GM23338 (cell line): ENCODE measurements around the gene TSC2. TPM values are rescaled to one million over a fixed set of nuclear protein-coding genes. Genes with fewer than 3 reads are reported as not detected.

Experiments used
- ATAC-seq: fragments of 200-7000 bp; cut with Tn5 transposase; 3 replicates; pipeline ENCODE4 v1.9.1; 2020
- DNase-seq: peaks from one replicate; pipeline ENCODE4 v3.0.0-alpha.2; 2015; ENCODE audit warnings: low spot score
- H2AFZ ChIP-seq: fragments of 200-600 bp; sonication (generic); 2 replicates; pipeline ENCODE4 v1.8.0; 2016; ENCODE audit warnings: antibody characterized with exemption, mild to moderate bottlenecking, moderate library complexity
- H3F3A ChIP-seq: fragments of 200-600 bp; sonication (generic); replicated peaks from 2 replicates; pipeline ENCODE4 v1.8.0; 2017; ENCODE audit warnings: antibody characterized with exemption, mixed run types, low read depth
- H3K27ac ChIP-seq: fragments of 200-600 bp; sonication (generic); 2 replicates; pipeline ENCODE4 v1.6.1; 2016; ENCODE audit warnings: low read depth
- H3K27me3 ChIP-seq: fragments of 200-600 bp; sonication (generic); 2 replicates; pipeline ENCODE4 v1.8.0; 2016; ENCODE audit warnings: mild to moderate bottlenecking, mixed run types, moderate library complexity; ENCODE audit not compliant: insufficient read depth
- H3K36me3 ChIP-seq: fragments of 200-600 bp; sonication (generic); 2 replicates; pipeline ENCODE4 v1.8.0; 2016; ENCODE audit warnings: mild to moderate bottlenecking; ENCODE audit not compliant: insufficient read depth
- H3K4me1 ChIP-seq: fragments of 200-600 bp; sonication (generic); 2 replicates; pipeline ENCODE4 v1.8.0; 2016; ENCODE audit warnings: mild to moderate bottlenecking, moderate library complexity; ENCODE audit not compliant: insufficient read depth
- H3K4me2 ChIP-seq: fragments of 200-600 bp; sonication (generic); 2 replicates; pipeline ENCODE4 v1.7.1; 2017; ENCODE audit warnings: mixed run types
- H3K4me3 ChIP-seq: fragments of 200-600 bp; sonication (generic); 2 replicates; pipeline ENCODE4 v1.6.1; 2016; ENCODE audit warnings: mixed run types
- H3K79me2 ChIP-seq: fragments of 200-600 bp; sonication (generic); replicated peaks from 2 replicates; pipeline ENCODE4 v1.8.0; 2017; ENCODE audit warnings: mild to moderate bottlenecking; ENCODE audit not compliant: insufficient read depth
- H3K9me2 ChIP-seq: fragments of 200-600 bp; sonication (generic); 2 replicates; pipeline ENCODE4 v1.8.0; 2017; ENCODE audit not compliant: insufficient read depth
- H4K20me1 ChIP-seq: fragments of 200-600 bp; sonication (generic); replicated peaks from 2 replicates; pipeline ENCODE4 v1.8.0; 2017; ENCODE audit warnings: mild to moderate bottlenecking; ENCODE audit not compliant: insufficient read depth
- H3K27ac Mint-ChIP-seq: 2 replicates; pipeline ENCODE4 v1.8.0; 2020; ENCODE audit warnings: inconsistent platforms, mild to moderate bottlenecking, moderate library complexity, mixed read lengths
- H3K27me3 Mint-ChIP-seq: 3 replicates; pipeline ENCODE4 v1.8.0; 2022; ENCODE audit warnings: low read depth, mild to moderate bottlenecking, moderate library complexity, mixed read lengths, inconsistent platforms; ENCODE audit not compliant: insufficient read depth, poor library complexity
- H3K36me3 Mint-ChIP-seq: 3 replicates; pipeline ENCODE4 v1.8.0; 2021; ENCODE audit warnings: low read depth, mild to moderate bottlenecking, inconsistent platforms, moderate library complexity, mixed read lengths
- H3K4me1 Mint-ChIP-seq: 3 replicates; pipeline ENCODE4 v1.8.0; 2020; ENCODE audit warnings: mild to moderate bottlenecking, inconsistent platforms, mixed read lengths
- H3K4me3 Mint-ChIP-seq: 3 replicates; pipeline ENCODE4 v1.8.0; 2021; ENCODE audit warnings: moderate library complexity, mild to moderate bottlenecking, inconsistent platforms, mixed read lengths
- H3K9me3 Mint-ChIP-seq: 3 replicates; pipeline ENCODE4 v1.8.0; 2020; ENCODE audit warnings: moderate library complexity, mild to moderate bottlenecking, inconsistent platforms, mixed read lengths
- CTCF ChIP-seq, 2 experiments: fragments of 200-600 bp in 1 of 2; sonication (generic) in 1 of 2; conservative IDR thresholded peaks; 2 replicates each; pipeline versions ENCODE4 v1.5.1 to v1.6.1; 2016 to 2017; ENCODE audit warnings: antibody characterized with exemption in 2 of 2, low read depth in 2 of 2, mild to moderate bottlenecking in 2 of 2, moderate library complexity in 1 of 2
- EZH2phosphoT487 ChIP-seq: fragments of 200-600 bp; sonication (generic); IDR thresholded peaks from one replicate; pipeline ENCODE4 v1.8.1; 2018; ENCODE audit warnings: antibody characterized with exemption; ENCODE audit not compliant: unreplicated experiment
- JUNB ChIP-seq: IDR thresholded peaks from one replicate; pipeline ENCODE4 v1.6.1; 2016; ENCODE audit warnings: antibody characterized with exemption; ENCODE audit not compliant: unreplicated experiment
- POLR2AphosphoS5 ChIP-seq: IDR thresholded peaks from 2 replicates; pipeline ENCODE4 v1.6.1; 2016; ENCODE audit warnings: antibody characterized with exemption, low read depth
- STAT1 ChIP-seq: IDR thresholded peaks from one replicate; pipeline ENCODE4 v1.6.1; 2016; ENCODE audit warnings: antibody characterized with exemption; ENCODE audit not compliant: unreplicated experiment
- ZNF114 ChIP-seq: fragments of 250-450 bp; sonication (Bioruptor Pico); IDR thresholded peaks from 2 replicates; pipeline ENCODE4 v1.5.0; 2020; ENCODE audit warnings: mild to moderate bottlenecking, moderate library complexity
- ZNF331 ChIP-seq: fragments of 250-450 bp; sonication (Bioruptor Pico); IDR thresholded peaks from 2 replicates; pipeline ENCODE4 v1.5.0; 2020; ENCODE audit warnings: low read depth, mild to moderate bottlenecking, moderate library complexity
- polyA plus RNA-seq: library from polyadenylated mRNA; unstranded; fragments of >200 nt; fragmentation: Nextera tagmentation; extraction: Ambion mirVana; gene quantifications from 2 replicates; pipeline ENCODE4 v1.2.1, GENCODE V29; 2016
- total RNA-seq: library from RNA; depleted of rRNA; stranded (reverse); fragments of >200 nt; shearing (Covaris generic); gene quantifications from 2 replicates; pipeline ENCODE4 v1.2.3, GENCODE V29; 2014
- TF ChIP-seq, protein P1 (sequence below): IDR thresholded peaks from 2 replicates; pipeline ENCODE4 v1.6.1; 2016; ENCODE audit warnings: antibody characterized with exemption

The TSC2 gene
- total and polyA plus RNA-seq, 2 experiments from 2014 or later, result 40.5 to 93.0 TPM

GRCh38 chr16:2039274-2040031 lies 8.3 kb upstream of the TSC2 start:
- TF ChIP-seq ZNF114 (CRISPR knock-in tag) (no peak), POLR2AphosphoS5 (peak; percentile 28; the same call in 1 of the 2 replicates)
- no peaks in the 10 kb centered on the region for H3K27me3 ChIP-seq
- H3K4me1 ChIP-seq, result no peaks in the 10 kb centered on the region
- Mint-ChIP-seq H3K27me3 (peaks cover 10% of the 10 kb centered on the region), H3K4me1 (peaks cover 8% of the 10 kb centered on the region), H3K9me3 (no peaks in the 10 kb centered on the region), H3K36me3 (no peaks in the 10 kb centered on the region), H3K4me3 (no peak overlapping the region), H3K27ac (peak overlapping the region; percentile 83; the same call in 1 of the 2 replicates)
- no peaks in the 10 kb centered on the region for H3K79me2 ChIP-seq
- no peak overlapping the region for H3K4me3 ChIP-seq
- peaks cover 3% of the 10 kb centered on the region; the same call in 1 of the 2 replicates for H4K20me1 ChIP-seq
- no peaks in the 10 kb centered on the region for H3K36me3 ChIP-seq
- no peak overlapping the region for H3K27ac ChIP-seq
- no peak overlapping the region for H2AFZ ChIP-seq
- DNase-seq (no peak), ATAC-seq (no peak)
- H3K4me2 ChIP-seq, result no peak overlapping the region
- no peaks in the 10 kb centered on the region for H3F3A ChIP-seq
- H3K9me2 ChIP-seq, result no peaks in the 10 kb centered on the region

- Histone ChIP-seq H3K4me1 (no peaks in the 10 kb centered on the region), H3F3A (no peaks in the 10 kb centered on the region), H4K20me1 (peaks cover 3% of the 10 kb centered on the region; the same call in 1 of the 2 replicates), H3K4me3 (no peak overlapping the region), H3K4me2 (no peak overlapping the region), H2AFZ (no peak overlapping the region), H3K27me3 (no peaks in the 10 kb centered on the region), H3K36me3 (no peaks in the 10 kb centered on the region), H3K9me2 (no peaks in the 10 kb centered on the region), H3K27ac (no peak overlapping the region), H3K79me2 (no peaks in the 10 kb centered on the region)
- H3K27ac Mint-ChIP-seq, result no peak overlapping the region
- H3K9me3 Mint-ChIP-seq, result no peaks in the 10 kb centered on the region
- H3K4me3 Mint-ChIP-seq, result no peak overlapping the region
- H3K36me3 Mint-ChIP-seq, result no peaks in the 10 kb centered on the region
- DNase-seq, result no peak
- H3K4me1 Mint-ChIP-seq, result peaks cover 8% of the 10 kb centered on the region
- TF ChIP-seq JUNB, result no peak
- TF ChIP-seq, protein P1, sequence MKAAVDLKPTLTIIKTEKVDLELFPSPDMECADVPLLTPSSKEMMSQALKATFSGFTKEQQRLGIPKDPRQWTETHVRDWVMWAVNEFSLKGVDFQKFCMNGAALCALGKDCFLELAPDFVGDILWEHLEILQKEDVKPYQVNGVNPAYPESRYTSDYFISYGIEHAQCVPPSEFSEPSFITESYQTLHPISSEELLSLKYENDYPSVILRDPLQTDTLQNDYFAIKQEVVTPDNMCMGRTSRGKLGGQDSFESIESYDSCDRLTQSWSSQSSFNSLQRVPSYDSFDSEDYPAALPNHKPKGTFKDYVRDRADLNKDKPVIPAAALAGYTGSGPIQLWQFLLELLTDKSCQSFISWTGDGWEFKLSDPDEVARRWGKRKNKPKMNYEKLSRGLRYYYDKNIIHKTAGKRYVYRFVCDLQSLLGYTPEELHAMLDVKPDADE, result no peak
- TF ChIP-seq STAT1, result no peak
- TF ChIP-seq EZH2phosphoT487, result no peak
- TF ChIP-seq ZNF331, result no peak
- no peak for TF ChIP-seq CTCF (conservative IDR thresholded peaks at IDR 0.05; ENCODE audit: low read depth in 2 of 2)
- ATAC-seq, result no peak
- H3K27me3 Mint-ChIP-seq, result peaks cover 10% of the 10 kb centered on the region
Measured at GRCh38 chr16:2040041-2040786, 7.6 kb upstream of the TSC2 start.
